Stimulated activated naive CD8-positive, alpha-beta T cell treated with anti-CD3 and anti-CD28 coated beads, Interleukin-15, Interleukin-2, amounts not matched to agents 100 ng/mL and 50 ng/mL, for 24 hours (primary cell): ENCODE measurements around the gene FBXO21.
A peak's percentile ranks its signal among the peaks of the same experiment; 100 is the strongest.
"Not testable (repeated sequence)": the region's sequence is repeated elsewhere in the genome, so short reads cannot be mapped to it uniquely, and the experiment has no call there.

Experiments
- H3K27ac Mint-ChIP-seq: one replicate; pipeline ENCODE4 v1.8.0; 2021; ENCODE audit warnings: mild to moderate bottlenecking, mixed read lengths
- H3K27me3 Mint-ChIP-seq: one replicate; pipeline ENCODE4 v1.8.0; 2021; ENCODE audit warnings: mixed read lengths
- H3K36me3 Mint-ChIP-seq: one replicate; pipeline ENCODE4 v1.8.0; 2021; ENCODE audit warnings: low read depth, mixed read lengths
- H3K4me1 Mint-ChIP-seq: one replicate; pipeline ENCODE4 v1.8.0; 2021; ENCODE audit warnings: low read depth, mixed read lengths
- H3K4me3 Mint-ChIP-seq: one replicate; pipeline ENCODE4 v1.8.0; 2021; ENCODE audit warnings: mild to moderate bottlenecking, mixed read lengths
- H3K9me3 Mint-ChIP-seq: one replicate; pipeline ENCODE4 v1.8.0; 2021; ENCODE audit warnings: mixed read lengths

Gene FBXO21

DNA sequence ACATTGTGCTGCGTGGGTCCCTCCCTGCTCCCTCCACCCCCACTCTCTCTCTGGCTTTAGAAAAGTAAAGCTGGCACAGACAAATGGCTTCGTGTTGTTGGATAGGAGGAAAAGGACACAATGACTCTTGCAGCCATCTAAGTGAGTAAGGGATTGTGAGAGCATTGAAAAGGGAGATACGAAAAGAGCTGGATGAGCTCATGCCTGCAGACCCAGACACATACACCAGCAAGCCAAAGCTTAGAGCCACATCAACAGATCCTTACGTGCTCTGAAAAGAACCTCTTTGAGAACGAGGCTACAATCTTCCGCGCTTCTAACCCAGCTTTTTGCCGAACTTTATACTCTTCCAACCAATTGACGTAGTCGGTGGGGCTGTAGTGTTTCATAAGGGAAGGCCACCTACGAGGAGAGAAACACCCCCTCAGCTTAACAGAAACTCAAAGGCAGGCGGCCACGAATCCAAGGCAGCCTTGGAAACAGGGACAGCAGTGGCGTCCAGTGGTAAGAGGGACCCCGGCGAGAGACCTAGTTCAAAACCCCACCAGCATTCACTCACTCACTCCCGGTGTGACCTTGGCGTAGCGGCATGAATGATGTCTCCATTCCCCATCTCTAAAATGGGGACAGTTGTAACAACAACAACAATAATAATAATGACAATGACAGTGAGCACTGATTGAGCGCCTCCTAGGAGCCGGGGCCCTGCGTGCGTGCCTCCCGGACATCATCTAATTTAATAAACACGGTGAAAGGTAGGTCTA lies 1.1 kb downstream of the FBXO21 start:
- Mint-ChIP-seq H3K36me3 (peaks cover 31% of the 10 kb centered on the region), H3K27ac (peak overlapping the region; percentile 86), H3K4me1 (peaks cover 24% of the 10 kb centered on the region), H3K27me3 (peaks cover 5% of the 10 kb centered on the region), H3K9me3 (peaks cover 5% of the 10 kb centered on the region), H3K4me3 (peak overlapping the region; percentile 96)

DNA sequence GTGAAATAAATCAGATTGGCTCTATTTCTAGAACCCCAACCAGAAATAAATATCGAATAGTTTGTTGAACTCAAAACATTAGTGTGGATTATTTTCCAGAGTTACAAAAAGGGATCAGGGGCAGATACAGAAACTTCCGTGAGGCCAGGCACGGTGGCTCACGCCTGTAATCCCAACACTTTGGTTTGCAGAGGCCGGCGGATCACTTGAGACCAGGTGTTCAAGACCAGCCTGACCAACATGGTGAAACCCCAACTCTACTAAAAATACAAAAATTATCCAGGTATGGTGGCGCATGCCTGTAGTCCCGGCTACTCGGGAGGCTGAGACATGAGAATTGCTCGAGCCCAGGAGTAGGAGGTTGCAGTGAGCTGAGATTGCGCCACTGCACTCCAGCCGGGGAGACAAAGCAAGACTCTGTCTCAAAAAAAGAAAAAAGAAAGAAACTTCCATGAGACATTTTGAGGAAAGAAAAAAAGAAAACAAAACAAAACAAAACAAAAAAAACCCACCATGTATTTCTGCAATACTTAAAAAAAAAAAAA lies 2.1 kb downstream of the FBXO21 start:
- no peaks in the 10 kb centered on the region for H3K27me3 Mint-ChIP-seq
- no peaks in the 10 kb centered on the region for H3K9me3 Mint-ChIP-seq
- H3K4me3 Mint-ChIP-seq: peak overlapping the region; percentile 96
- no peak overlapping the region for H3K27ac Mint-ChIP-seq
- H3K4me1 Mint-ChIP-seq: peaks cover 24% of the 10 kb centered on the region
- H3K36me3 Mint-ChIP-seq: peaks cover 40% of the 10 kb centered on the region

DNA sequence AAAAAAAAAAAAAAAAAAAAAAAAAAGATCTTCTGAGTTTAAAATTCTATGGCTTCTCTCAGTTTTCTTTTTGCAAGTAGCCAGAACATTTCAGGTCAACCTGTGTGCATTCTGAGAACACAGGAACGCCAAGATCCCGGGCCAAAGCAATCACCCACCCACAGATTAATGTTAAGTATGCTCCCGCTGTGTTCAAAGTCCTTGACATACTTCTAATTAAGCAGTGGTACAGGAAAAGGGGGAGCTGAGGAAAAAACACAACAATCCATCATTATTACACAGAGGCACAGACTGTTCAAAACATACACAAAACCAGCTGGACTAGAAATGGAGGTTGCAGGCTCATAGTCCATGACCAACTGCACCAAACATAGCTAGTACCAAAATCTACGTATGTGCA lies 2.8 kb downstream of the FBXO21 start:
- Mint-ChIP-seq H3K4me1 (peaks cover 24% of the 10 kb centered on the region), H3K9me3 (no peaks in the 10 kb centered on the region), H3K27me3 (no peaks in the 10 kb centered on the region), H3K4me3 (no peak overlapping the region), H3K36me3 (peaks cover 46% of the 10 kb centered on the region), H3K27ac (no peak overlapping the region)

DNA sequence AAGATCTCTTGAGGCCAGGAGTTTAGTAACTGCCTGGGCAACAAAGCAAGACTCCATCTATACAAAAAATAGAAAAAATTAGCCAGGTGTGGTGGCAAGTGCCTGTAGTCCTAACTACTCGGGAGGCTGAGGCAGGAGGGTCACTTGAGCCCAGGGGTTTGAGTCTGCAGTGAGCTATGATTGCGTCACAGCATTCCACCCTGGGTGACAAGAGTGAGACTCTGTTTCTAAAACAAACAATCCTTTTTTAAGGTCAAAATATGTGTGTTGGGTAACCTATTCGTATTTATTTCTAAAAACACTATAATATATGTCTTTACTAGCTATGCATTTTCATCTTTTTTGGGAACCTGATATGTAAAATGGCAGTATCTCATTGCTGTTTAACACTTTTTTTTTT lies 7.4 kb downstream of the FBXO21 start:
- H3K9me3 Mint-ChIP-seq: no peaks in the 10 kb centered on the region
- peaks cover 86% of the 10 kb centered on the region for H3K36me3 Mint-ChIP-seq
- H3K27ac Mint-ChIP-seq: no peak overlapping the region
- H3K4me1 Mint-ChIP-seq: peaks cover 4% of the 10 kb centered on the region
- no peak overlapping the region for H3K4me3 Mint-ChIP-seq
- H3K27me3 Mint-ChIP-seq: no peaks in the 10 kb centered on the region

DNA sequence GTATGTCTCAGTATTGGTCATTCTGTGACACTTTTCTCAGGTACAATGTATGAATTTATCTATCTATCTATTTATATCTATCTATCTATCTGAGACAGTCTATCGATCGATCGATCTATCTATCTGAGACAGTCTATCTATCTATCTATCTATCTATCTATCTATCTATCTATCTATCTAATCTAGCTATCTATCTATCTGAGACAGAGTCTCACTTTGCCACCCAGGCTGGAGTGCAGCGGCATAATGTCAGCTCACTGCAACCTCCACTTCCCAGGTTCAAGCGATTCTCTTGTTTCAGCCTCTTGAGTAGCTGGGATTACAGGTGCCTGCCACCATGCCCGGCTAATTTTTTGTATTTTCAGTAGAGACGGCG lies 8.8 kb downstream of the FBXO21 start:
- H3K36me3 Mint-ChIP-seq: peaks cover 84% of the 10 kb centered on the region
- not testable (repeated sequence) for H3K4me1 Mint-ChIP-seq, H3K27me3 Mint-ChIP-seq, H3K9me3 Mint-ChIP-seq, H3K27ac Mint-ChIP-seq, H3K4me3 Mint-ChIP-seq

DNA sequence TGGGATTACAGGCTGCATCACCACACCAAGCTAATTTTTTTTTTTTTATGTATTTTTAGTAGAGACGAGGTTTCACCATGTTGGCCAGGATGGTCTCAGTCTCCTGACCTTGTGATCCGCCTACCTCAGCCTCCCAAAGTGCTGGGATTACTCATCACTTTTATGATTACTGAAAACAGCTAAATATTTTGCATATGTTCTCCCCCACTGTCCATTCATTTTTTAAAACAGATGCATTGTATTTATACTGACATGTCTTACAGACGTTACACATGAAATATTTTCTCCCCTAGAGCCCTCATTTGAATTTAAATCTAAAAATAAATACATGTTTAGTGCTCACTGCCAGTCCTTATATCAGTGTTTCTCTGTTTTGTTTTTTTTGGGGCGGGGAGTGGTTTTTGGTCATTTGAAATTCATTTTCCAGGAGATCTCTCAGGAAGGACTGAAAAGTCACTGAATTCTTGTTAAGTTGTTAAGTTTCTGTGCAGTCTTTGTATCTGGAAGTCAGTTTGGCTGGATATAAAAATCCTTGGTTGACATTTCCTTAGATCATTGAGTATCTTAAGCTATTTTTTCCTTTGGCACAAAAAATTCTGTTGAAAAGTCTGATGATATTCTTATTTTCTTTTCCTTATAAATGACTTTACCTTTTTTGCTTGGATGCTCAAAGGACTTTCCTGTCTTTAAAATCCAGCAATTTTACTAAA lies 9.4 kb downstream of the FBXO21 start:
- Mint-ChIP-seq H3K27me3 (no peaks in the 10 kb centered on the region), H3K9me3 (no peaks in the 10 kb centered on the region), H3K4me1 (peaks cover 4% of the 10 kb centered on the region), H3K4me3 (no peak overlapping the region), H3K27ac (no peak overlapping the region), H3K36me3 (peaks cover 85% of the 10 kb centered on the region)

DNA sequence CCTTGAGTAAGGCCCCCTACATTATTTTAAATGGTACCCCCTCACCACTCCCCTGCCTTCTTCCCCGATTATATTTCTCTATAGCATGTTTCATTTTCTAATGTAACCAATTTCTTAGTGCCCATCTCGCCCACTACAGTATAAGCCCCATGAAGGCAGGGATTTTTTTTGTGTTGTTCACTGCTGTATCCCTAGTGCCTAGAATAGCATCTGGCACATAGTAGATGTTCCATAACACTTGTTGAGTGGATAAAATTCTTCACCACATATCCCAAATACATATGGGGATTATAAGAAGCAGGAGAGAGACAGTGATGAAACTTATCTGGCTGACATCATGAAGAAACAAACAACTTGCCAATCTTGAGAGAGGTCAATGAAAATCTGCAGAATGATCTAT lies 11.5 kb downstream of the FBXO21 start:
- peaks cover 89% of the 10 kb centered on the region for H3K36me3 Mint-ChIP-seq
- peaks cover 4% of the 10 kb centered on the region for H3K4me1 Mint-ChIP-seq
- no peaks in the 10 kb centered on the region for H3K27me3 Mint-ChIP-seq
- no peak overlapping the region for H3K4me3 Mint-ChIP-seq
- no peak overlapping the region for H3K27ac Mint-ChIP-seq
- no peaks in the 10 kb centered on the region for H3K9me3 Mint-ChIP-seq

DNA sequence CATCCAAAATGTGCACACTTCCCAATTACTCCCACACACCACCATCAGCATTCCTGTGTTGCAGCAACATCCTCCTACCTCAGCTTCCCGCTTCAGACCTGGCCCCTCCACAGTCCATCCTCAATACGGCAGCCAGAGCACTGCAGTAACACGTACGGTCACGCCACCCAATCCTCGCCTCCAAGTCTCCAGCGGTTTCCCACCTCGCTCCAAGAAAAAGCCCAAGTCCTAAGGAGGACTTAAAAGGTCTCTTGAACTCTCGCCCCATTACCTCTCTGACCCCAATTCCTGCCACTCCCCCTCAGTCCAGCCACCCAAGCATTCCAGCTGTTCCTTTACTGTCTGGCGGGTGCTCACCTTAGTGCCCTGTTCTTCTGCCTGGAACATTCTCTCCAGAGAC lies 12.0 kb downstream of the FBXO21 start:
- H3K4me1 Mint-ChIP-seq: peaks cover 4% of the 10 kb centered on the region
- no peak overlapping the region for H3K4me3 Mint-ChIP-seq
- peaks cover 89% of the 10 kb centered on the region for H3K36me3 Mint-ChIP-seq
- no peaks in the 10 kb centered on the region for H3K9me3 Mint-ChIP-seq
- no peak overlapping the region for H3K27ac Mint-ChIP-seq
- no peaks in the 10 kb centered on the region for H3K27me3 Mint-ChIP-seq

DNA sequence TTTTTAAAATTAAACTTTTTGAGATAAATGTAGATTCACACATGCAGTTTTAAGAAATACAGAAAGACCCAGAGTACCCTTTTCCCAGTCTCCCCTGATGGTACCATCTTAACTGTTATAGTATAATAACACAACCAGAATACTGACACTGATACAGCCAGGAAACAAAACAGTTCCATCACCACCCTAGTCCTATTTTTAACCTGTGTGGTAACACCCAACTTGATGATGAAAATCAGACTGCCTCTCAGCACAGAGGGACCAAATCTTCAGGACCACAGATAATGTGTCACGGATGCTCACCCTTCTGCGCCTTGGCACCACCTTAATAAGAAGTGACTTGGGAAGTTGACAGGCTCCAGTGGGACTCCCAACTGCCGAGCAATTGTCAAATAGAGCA lies 18.1 kb downstream of the FBXO21 start:
- Mint-ChIP-seq H3K27ac (no peak overlapping the region), H3K9me3 (no peaks in the 10 kb centered on the region), H3K4me3 (no peak overlapping the region), H3K36me3 (peaks cover 85% of the 10 kb centered on the region), H3K27me3 (no peaks in the 10 kb centered on the region), H3K4me1 (no peaks in the 10 kb centered on the region)

DNA sequence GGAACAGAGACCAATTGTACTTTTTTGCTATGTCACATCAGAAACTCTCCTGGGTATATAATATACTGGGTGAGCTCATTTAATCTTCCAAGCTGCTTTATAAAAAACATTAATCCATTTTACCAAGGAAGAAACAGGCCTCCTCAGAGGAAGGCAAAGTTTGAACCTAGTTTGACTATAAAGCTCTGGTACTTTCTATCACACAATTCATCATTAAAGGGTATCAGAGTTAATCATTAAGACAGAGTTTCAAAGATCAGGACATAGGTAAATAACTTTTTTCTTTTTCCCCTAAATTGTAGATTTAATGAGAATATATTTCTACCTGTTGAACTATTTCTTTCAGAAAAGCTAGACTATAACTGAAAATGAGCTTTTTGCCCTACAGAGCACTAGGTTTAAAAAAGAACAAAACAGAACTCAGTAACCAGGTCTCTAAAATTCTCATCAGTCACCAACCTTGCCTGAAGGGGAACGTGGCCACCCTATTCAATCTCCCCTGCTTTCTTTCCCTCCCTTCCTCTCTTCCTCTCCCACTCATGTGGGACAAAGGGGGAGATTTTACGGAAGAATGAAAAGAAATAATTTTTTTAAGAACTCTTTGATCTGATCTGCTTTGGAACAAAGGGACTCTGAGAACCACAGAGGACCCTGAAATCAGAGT lies 18.6 kb downstream of the FBXO21 start:
- Mint-ChIP-seq H3K27ac (no peak overlapping the region), H3K27me3 (no peaks in the 10 kb centered on the region), H3K4me1 (no peaks in the 10 kb centered on the region), H3K4me3 (no peak overlapping the region), H3K36me3 (peaks cover 86% of the 10 kb centered on the region), H3K9me3 (no peaks in the 10 kb centered on the region)

DNA sequence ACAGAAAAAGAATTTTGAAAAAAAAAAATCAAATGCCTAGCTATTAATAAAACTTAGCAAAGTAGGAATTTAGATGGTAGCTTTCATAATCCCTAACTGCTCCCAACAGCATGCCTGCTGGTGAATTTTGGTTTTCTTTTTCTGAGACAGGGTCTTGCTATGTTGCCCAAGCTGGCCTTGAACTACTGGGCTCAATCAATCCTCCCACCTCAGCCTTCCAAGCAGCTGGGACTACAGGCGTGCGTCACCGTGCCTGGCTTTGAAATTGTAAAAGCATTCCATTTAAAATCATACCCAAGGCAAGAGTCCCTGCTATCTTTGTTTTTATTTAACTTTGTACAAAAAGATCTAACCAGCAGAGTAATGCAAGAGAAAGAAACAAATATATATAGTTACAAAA lies 20.7 kb downstream of the FBXO21 start:
- H3K27me3 Mint-ChIP-seq: no peaks in the 10 kb centered on the region
- H3K4me1 Mint-ChIP-seq: no peaks in the 10 kb centered on the region
- H3K9me3 Mint-ChIP-seq: no peaks in the 10 kb centered on the region
- H3K27ac Mint-ChIP-seq: no peak overlapping the region
- H3K4me3 Mint-ChIP-seq: no peak overlapping the region
- H3K36me3 Mint-ChIP-seq: peaks cover 85% of the 10 kb centered on the region

DNA sequence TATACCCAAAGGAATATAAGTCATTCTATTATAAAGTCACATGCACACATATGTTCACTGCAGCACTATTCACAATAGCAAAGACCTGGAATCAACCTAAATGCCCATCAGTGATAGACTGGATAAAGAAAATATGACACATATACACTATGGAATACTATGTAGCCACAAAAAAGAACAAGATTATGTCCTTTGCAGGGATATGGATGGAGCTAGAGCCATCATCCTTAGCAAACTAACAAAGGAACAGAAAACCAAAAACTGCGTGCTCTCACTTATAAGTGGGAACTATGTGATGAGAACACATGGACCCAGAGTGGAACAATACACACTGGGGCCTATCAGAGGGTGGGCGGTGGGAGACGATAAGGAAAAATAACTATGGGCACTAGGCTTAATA lies 21.3 kb downstream of the FBXO21 start:
- H3K4me3 Mint-ChIP-seq: no peak overlapping the region
- H3K9me3 Mint-ChIP-seq: no peaks in the 10 kb centered on the region
- no peak overlapping the region for H3K27ac Mint-ChIP-seq
- no peaks in the 10 kb centered on the region for H3K27me3 Mint-ChIP-seq
- H3K4me1 Mint-ChIP-seq: no peaks in the 10 kb centered on the region
- H3K36me3 Mint-ChIP-seq: peaks cover 85% of the 10 kb centered on the region

DNA sequence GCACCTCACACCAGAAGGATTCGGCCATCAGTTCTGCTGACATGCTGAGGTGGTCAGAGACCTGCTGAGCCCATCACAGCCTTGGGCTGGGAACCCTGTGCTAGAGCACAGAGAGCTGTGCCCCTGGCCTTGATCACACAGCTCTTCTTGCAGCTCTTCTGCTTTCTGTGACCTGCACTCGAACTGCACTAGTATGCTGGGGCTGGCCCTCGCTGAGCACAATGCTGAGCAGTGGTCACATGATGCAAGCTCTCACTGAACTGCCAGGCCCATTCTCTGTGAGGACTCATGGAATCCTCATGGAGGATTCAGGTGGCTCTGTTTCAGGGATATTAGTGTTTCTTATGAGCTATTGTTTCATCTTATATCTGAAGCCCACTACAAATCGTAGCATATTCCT lies 22.5 kb downstream of the FBXO21 start:
- H3K27ac Mint-ChIP-seq: no peak overlapping the region
- no peaks in the 10 kb centered on the region for H3K4me1 Mint-ChIP-seq
- no peak overlapping the region for H3K4me3 Mint-ChIP-seq
- no peaks in the 10 kb centered on the region for H3K9me3 Mint-ChIP-seq
- H3K36me3 Mint-ChIP-seq: peaks cover 83% of the 10 kb centered on the region
- H3K27me3 Mint-ChIP-seq: no peaks in the 10 kb centered on the region

DNA sequence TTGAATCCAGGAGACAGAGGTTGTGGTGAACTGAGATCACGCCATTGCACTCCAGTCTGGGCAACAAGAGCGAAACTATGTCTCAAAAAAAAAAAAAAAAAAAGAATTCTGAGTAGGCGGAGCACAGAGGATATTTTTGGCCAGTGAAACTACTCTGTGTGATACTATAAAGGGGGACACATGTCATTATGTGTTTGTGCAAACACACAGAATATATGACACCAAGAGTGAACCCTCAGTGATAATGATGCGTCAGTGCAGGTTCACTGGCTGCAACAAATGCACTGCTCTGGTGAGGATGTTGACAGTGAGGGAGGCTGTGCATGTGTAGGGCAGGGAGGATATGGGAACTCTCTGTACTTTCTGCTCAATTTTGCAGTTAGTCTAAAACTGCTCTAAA lies 24.2 kb downstream of the FBXO21 start:
- Mint-ChIP-seq H3K4me3 (no peak overlapping the region), H3K4me1 (no peaks in the 10 kb centered on the region), H3K27me3 (no peaks in the 10 kb centered on the region), H3K36me3 (peaks cover 84% of the 10 kb centered on the region), H3K9me3 (no peaks in the 10 kb centered on the region), H3K27ac (no peak overlapping the region)

DNA sequence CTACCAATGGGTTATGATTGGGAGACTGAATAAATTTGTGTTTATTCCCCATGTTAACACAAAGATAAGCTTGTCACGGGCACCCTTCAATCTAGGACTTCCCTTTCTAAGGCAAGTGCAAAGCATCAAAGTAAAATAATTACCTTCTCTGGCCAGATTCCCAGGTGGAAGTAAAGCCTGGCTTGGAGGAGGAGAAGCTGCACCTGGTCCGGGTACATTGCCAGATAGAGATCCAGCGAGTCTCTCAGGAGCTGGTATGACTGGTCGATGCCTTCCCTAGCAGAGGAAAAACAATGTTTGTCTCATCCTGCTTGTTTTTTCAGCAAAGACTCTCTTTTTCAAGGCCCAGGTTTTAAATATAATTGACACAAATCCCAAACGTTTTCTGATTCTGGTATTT lies 24.9 kb downstream of the FBXO21 start:
- Mint-ChIP-seq H3K36me3 (peaks cover 85% of the 10 kb centered on the region), H3K27ac (no peak overlapping the region)

More for the DNA sequence above, 24.9 kb downstream of the FBXO21 start:
- H3K9me3 Mint-ChIP-seq: no peaks in the 10 kb centered on the region
- H3K27me3 Mint-ChIP-seq: no peaks in the 10 kb centered on the region
- no peaks in the 10 kb centered on the region for H3K4me1 Mint-ChIP-seq
- no peak overlapping the region for H3K4me3 Mint-ChIP-seq
